ENCODE measurements around the gene HK2.
"Not testable (repeated sequence)": the region's sequence is repeated elsewhere in the genome, so short reads cannot be mapped to it uniquely, and the experiment has no call there.

The HK2 gene

GRCh38 chr2:74877781-74878433 lies 44.0 kb downstream of the HK2 start:
- no peak for FAIRE-seq

GRCh38 chr2:74878551-74878950 lies 44.6 kb downstream of the HK2 start:
- FAIRE-seq, result no peak

- no peak for FAIRE-seq
Observed at GRCh38 chr2:74880054-74880728, 46.3 kb downstream of the HK2 start.

- no peak for FAIRE-seq
Observed at GRCh38 chr2:74881176-74881575, 47.2 kb downstream of the HK2 start.

- FAIRE-seq, result no peak
Observed at GRCh38 chr2:74881626-74882298, 47.8 kb downstream of the HK2 start.

GRCh38 chr2:74882299-74882687 lies 48.4 kb downstream of the HK2 start:
- no peak for FAIRE-seq

- no peak for FAIRE-seq
Observed at GRCh38 chr2:74883011-74883410, 49.1 kb downstream of the HK2 start.

- no peak for FAIRE-seq
Observed at GRCh38 chr2:74884118-74884762, 50.3 kb downstream of the HK2 start.

- FAIRE-seq, result no peak
Observed at GRCh38 chr2:74884866-74885265, 50.9 kb downstream of the HK2 start.

GRCh38 chr2:74886251-74886650 lies 52.3 kb downstream of the HK2 start:
- no peak for FAIRE-seq

- no peak for FAIRE-seq
Observed at GRCh38 chr2:74886811-74887210, 52.9 kb downstream of the HK2 start.

- FAIRE-seq, result no peak
Observed at GRCh38 chr2:74887445-74887951, 53.6 kb downstream of the HK2 start.

GRCh38 chr2:74887960-74888700 lies 54.2 kb downstream of the HK2 start:
- no peak for FAIRE-seq

GRCh38 chr2:74889159-74889558 lies 55.2 kb downstream of the HK2 start:
- FAIRE-seq, result no peak

GRCh38 chr2:74890711-74891110 lies 56.8 kb downstream of the HK2 start:
- FAIRE-seq, result no peak

- no peak for FAIRE-seq
Observed at GRCh38 chr2:74891136-74891764, 57.3 kb downstream of the HK2 start.

- FAIRE-seq, result not testable (repeated sequence)
Observed at GRCh38 chr2:74891816-74892215, 57.9 kb downstream of the HK2 start.

GRCh38 chr2:74892609-74893008 lies 58.7 kb downstream of the HK2 start:
- FAIRE-seq, result no peak

- FAIRE-seq, result no peak
Observed at GRCh38 chr2:74893332-74893731, 59.4 kb downstream of the HK2 start.

GRCh38 chr2:74894272-74894981 lies 60.5 kb downstream of the HK2 start:
- no peak for FAIRE-seq

GRCh38 chr2:74895001-74895400 lies 61.1 kb downstream of the HK2 start:
- no peak for FAIRE-seq
